Mesendoderm (in vitro differentiated cells): ENCODE measurements around the gene MIA.
"Not testable (repeated sequence)": the region's sequence is repeated elsewhere in the genome, so short reads cannot be mapped to it uniquely, and the experiment has no call there.

Source experiments
- DNase-seq: peaks from one replicate; pipeline ENCODE4 v3.0.0; 2013
- H2AK5ac ChIP-seq: 2 replicates; pipeline ENCODE4 v1.6.1; 2013; ENCODE audit warnings: low read length, inconsistent platforms
- H2BK120ac ChIP-seq: 2 replicates; pipeline ENCODE4 v1.6.1; 2013; ENCODE audit warnings: low read depth, mild to moderate bottlenecking, low read length, moderate library complexity, mixed read lengths
- H2BK15ac ChIP-seq: replicated peaks from 2 replicates; pipeline ENCODE4 v1.6.1; 2013; ENCODE audit warnings: low read depth, mild to moderate bottlenecking, moderate library complexity
- H2BK5ac ChIP-seq: 2 replicates; pipeline ENCODE4 v1.6.1; 2013; ENCODE audit warnings: low read length, inconsistent platforms
- H3K18ac ChIP-seq: 2 replicates; pipeline ENCODE4 v1.6.1; 2013; ENCODE audit warnings: mild to moderate bottlenecking, low read length, mixed read lengths
- H3K23ac ChIP-seq: one replicate; pipeline ENCODE4 v1.6.1; 2013; ENCODE audit warnings: low read length
- H3K27ac ChIP-seq: 2 replicates; pipeline ENCODE4 v1.5.1; 2013; ENCODE audit warnings: low read depth, mild to moderate bottlenecking, inconsistent platforms, low read length, moderate library complexity
- H3K27me3 ChIP-seq: 2 replicates; pipeline ENCODE4 v1.6.1; 2013; ENCODE audit warnings: low read length, control low read depth, mild to moderate bottlenecking, inconsistent platforms; ENCODE audit not compliant: insufficient read depth, poor library complexity
- H3K36me3 ChIP-seq: 2 replicates; pipeline ENCODE4 v1.6.1; 2013; ENCODE audit warnings: low read length, inconsistent platforms; ENCODE audit not compliant: control insufficient read depth, insufficient read depth
- H3K4ac ChIP-seq: one replicate; pipeline ENCODE4 v1.6.1; 2013; ENCODE audit warnings: low read depth, mild to moderate bottlenecking, low read length, moderate library complexity
- H3K4me1 ChIP-seq: 2 replicates; pipeline ENCODE4 v1.6.1; 2013; ENCODE audit warnings: low read depth, low read length, inconsistent platforms; ENCODE audit not compliant: control insufficient read depth
- H3K4me2 ChIP-seq: 2 replicates; pipeline ENCODE4 v1.6.1; 2013; ENCODE audit warnings: low read length
- H3K4me3 ChIP-seq: 2 replicates; pipeline ENCODE4 v1.5.1; 2013; ENCODE audit warnings: mild to moderate bottlenecking, low read length
- H3K56ac ChIP-seq: one replicate; pipeline ENCODE4 v1.6.1; 2013; ENCODE audit warnings: low read length
- H3K79me1 ChIP-seq: 2 replicates; pipeline ENCODE4 v1.6.1; 2013; ENCODE audit warnings: low read length, inconsistent platforms
- H3K79me2 ChIP-seq: 2 replicates; pipeline ENCODE4 v1.6.1; 2013; ENCODE audit warnings: mild to moderate bottlenecking, low read length; ENCODE audit not compliant: control insufficient read depth, insufficient read depth
- H3K9ac ChIP-seq: 2 replicates; pipeline ENCODE4 v1.6.1; 2013; ENCODE audit warnings: low read length, inconsistent platforms
- H4K5ac ChIP-seq: one replicate; pipeline ENCODE4 v1.6.1; 2013; ENCODE audit warnings: low read length
- H4K8ac ChIP-seq: one replicate; pipeline ENCODE4 v1.6.1; 2013; ENCODE audit warnings: low read depth, mild to moderate bottlenecking, control low read depth, low read length, moderate library complexity
- WGBS: extraction: QIAGEN DNeasy Blood & Tissue Kit; methylation state at CpG from one replicate; pipeline ENCODE4 v1.1.7; 2013; ENCODE audit warnings: low lambda C conversion rate, missing lambda C conversion rate; ENCODE audit not compliant: insufficient coverage; ENCODE audit errors: extremely low coverage; 5-methylcytosine and 5-hydroxymethylcytosine counted together

The MIA gene

GRCh38 chr19:40808021-40808325 is 32.7 kb downstream of the MIA start:
- H2BK120ac ChIP-seq = no peak overlapping the region
- H2BK5ac ChIP-seq = no peak overlapping the region
- H3K18ac ChIP-seq = no peak overlapping the region
- H4K5ac ChIP-seq = no peak overlapping the region
- H3K27me3 ChIP-seq = no peaks in the 10 kb centered on the region
- H3K4me2 ChIP-seq = no peak overlapping the region
- no peak overlapping the region for H3K4me3 ChIP-seq
- peaks cover 27% of the 10 kb centered on the region for H3K79me1 ChIP-seq
- H2AK5ac ChIP-seq = no peak overlapping the region
- no peak overlapping the region for H2BK15ac ChIP-seq
- no peak overlapping the region for H3K27ac ChIP-seq
- no peak overlapping the region for H3K23ac ChIP-seq
- WGBS = no CpG with 5 or more reads among the region's 2 CpGs
- no peak overlapping the region for H3K56ac ChIP-seq
- peaks cover 8% of the 10 kb centered on the region for H3K36me3 ChIP-seq
- H3K4me1 ChIP-seq = peaks cover 8% of the 10 kb centered on the region
- peaks cover 28% of the 10 kb centered on the region for H3K79me2 ChIP-seq
- H3K9ac ChIP-seq = no peak overlapping the region
- H4K8ac ChIP-seq = no peak overlapping the region
- no peak for DNase-seq
- H3K4ac ChIP-seq = no peak overlapping the region

GRCh38 chr19:40808497-40808896 is 33.2 kb downstream of the MIA start:
- H2BK120ac ChIP-seq = no peak overlapping the region
- WGBS = no CpG with 5 or more reads among the region's 5 CpGs
- no peak overlapping the region for H3K56ac ChIP-seq
- H3K79me1 ChIP-seq = peaks cover 25% of the 10 kb centered on the region
- H3K4me1 ChIP-seq = peaks cover 5% of the 10 kb centered on the region
- no peak overlapping the region for H3K9ac ChIP-seq
- H2BK5ac ChIP-seq = no peak overlapping the region
- H3K23ac ChIP-seq = no peak overlapping the region
- no peak overlapping the region for H3K4ac ChIP-seq
- H4K5ac ChIP-seq = no peak overlapping the region
- no peak overlapping the region for H3K27ac ChIP-seq
- H3K4me3 ChIP-seq = no peak overlapping the region
- no peak for DNase-seq
- H3K36me3 ChIP-seq = peaks cover 8% of the 10 kb centered on the region
- H2AK5ac ChIP-seq = no peak overlapping the region
- H2BK15ac ChIP-seq = no peak overlapping the region
- no peaks in the 10 kb centered on the region for H3K27me3 ChIP-seq
- peaks cover 23% of the 10 kb centered on the region for H3K79me2 ChIP-seq
- no peak overlapping the region for H3K18ac ChIP-seq
- no peak overlapping the region for H3K4me2 ChIP-seq
- no peak overlapping the region for H4K8ac ChIP-seq

GRCh38 chr19:40809358-40810086 is 34.2 kb downstream of the MIA start:
- Histone ChIP-seq H4K5ac (no peak overlapping the region), H3K4ac (no peak overlapping the region), H3K4me3 (no peak overlapping the region), H3K4me1 (peaks cover 5% of the 10 kb centered on the region), H3K23ac (no peak overlapping the region), H3K4me2 (no peak overlapping the region), H4K8ac (no peak overlapping the region), H3K79me2 (peaks cover 12% of the 10 kb centered on the region), H3K9ac (no peak overlapping the region), H2BK5ac (no peak overlapping the region), H2BK120ac (no peak overlapping the region), H2BK15ac (no peak overlapping the region), H3K36me3 (peaks cover 8% of the 10 kb centered on the region), H3K79me1 (peaks cover 17% of the 10 kb centered on the region), H3K18ac (no peak overlapping the region), H2AK5ac (no peak overlapping the region), H3K27me3 (no peaks in the 10 kb centered on the region), H3K56ac (no peak overlapping the region), H3K27ac (no peak overlapping the region)
- no CpG with 5 or more reads among the region's 39 CpGs for WGBS
- no peak for DNase-seq

- H3K27me3 ChIP-seq = no peaks in the 10 kb centered on the region
- H2BK5ac ChIP-seq = no peak overlapping the region
- no peak overlapping the region for H2AK5ac ChIP-seq
- H3K4me3 ChIP-seq = no peak overlapping the region
- no peak overlapping the region for H3K9ac ChIP-seq
- H3K18ac ChIP-seq = no peak overlapping the region
- no peak overlapping the region for H3K27ac ChIP-seq
- no peak overlapping the region for H4K5ac ChIP-seq
- no peak overlapping the region for H3K23ac ChIP-seq
- WGBS = no CpG with 5 or more reads among the region's 14 CpGs
- H3K4ac ChIP-seq = no peak overlapping the region
- H3K4me2 ChIP-seq = no peak overlapping the region
- no peak overlapping the region for H2BK120ac ChIP-seq
- no peak overlapping the region for H4K8ac ChIP-seq
- peak overlapping the region; percentile 11 for H3K56ac ChIP-seq
- H3K79me2 ChIP-seq = peaks cover 8% of the 10 kb centered on the region
- peaks cover 8% of the 10 kb centered on the region for H3K36me3 ChIP-seq
- peaks cover 5% of the 10 kb centered on the region for H3K4me1 ChIP-seq
- H2BK15ac ChIP-seq = no peak overlapping the region
- H3K79me1 ChIP-seq = peaks cover 14% of the 10 kb centered on the region
- DNase-seq = no peak
Observed at GRCh38 chr19:40810160-40810559, 34.8 kb downstream of the MIA start.

- not testable (repeated sequence) for H2AK5ac ChIP-seq, H3K36me3 ChIP-seq, H2BK5ac ChIP-seq, H3K4me3 ChIP-seq, H3K27ac ChIP-seq, H2BK120ac ChIP-seq, H4K5ac ChIP-seq, H2BK15ac ChIP-seq, H3K4me1 ChIP-seq, H3K23ac ChIP-seq, H3K4ac ChIP-seq, H3K18ac ChIP-seq, H3K79me2 ChIP-seq, H3K27me3 ChIP-seq, H4K8ac ChIP-seq
- peak overlapping the region; percentile 86 for H3K56ac ChIP-seq
- no CpG with 5 or more reads among the region's 65 CpGs for WGBS
- DNase-seq = peak; percentile 93
- peak overlapping the region; percentile 74 for H3K9ac ChIP-seq
- H3K79me1 ChIP-seq = peaks cover 12% of the 10 kb centered on the region
- H3K4me2 ChIP-seq = peak overlapping the region; percentile 52
Observed at GRCh38 chr19:40810649-40811408, 35.5 kb downstream of the MIA start.
